HG03175 (cell line): ENCODE measurements around the gene DGKG.

ENCODE experiments used
- ATAC-seq: cut with Tn5 transposase; IDR thresholded peaks from one replicate; pipeline ENCODE4 v1.9.1; 2021; ENCODE audit warnings: mild to moderate bottlenecking, moderate library complexity; ENCODE audit not compliant: unreplicated experiment

DGKG gene

GRCh38 chr3:186281176-186281575, 80.9 kb downstream of the DGKG start:
- ATAC-seq: no peak

- ATAC-seq: no peak
These were observed 81.3 kb downstream of the DGKG start for GRCh38 chr3:186280737-186281136.

DNA sequence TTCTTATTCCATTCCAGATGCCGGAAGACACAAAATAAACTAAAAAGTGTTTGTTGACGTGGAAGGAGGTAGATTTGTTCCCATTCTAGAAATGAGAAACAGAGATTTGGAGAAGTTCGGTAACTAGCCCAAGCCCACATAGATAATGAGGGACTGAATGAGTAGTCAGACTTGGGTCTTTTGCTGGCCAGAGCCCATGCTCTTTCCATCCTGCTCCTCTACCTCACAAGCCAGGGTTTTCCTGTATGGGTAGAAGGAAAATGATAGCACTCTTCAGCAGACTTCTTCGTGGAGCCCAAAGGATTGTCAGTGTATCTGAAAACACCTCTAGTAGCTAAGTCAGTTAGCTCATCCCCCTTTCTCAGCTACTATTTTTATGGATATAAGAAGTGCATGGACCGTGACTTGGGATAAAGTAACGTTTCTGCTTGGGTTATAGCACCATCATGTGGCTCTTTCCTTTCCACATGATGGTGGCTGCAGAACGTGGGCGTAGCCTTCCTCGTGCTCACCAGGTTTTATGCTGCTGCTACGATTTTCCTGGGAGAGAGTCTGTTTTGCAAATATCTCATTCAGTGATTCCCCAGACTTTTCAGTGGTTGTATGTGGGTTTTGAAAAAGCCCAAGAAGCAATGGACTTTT, 84.6 kb downstream of the DGKG start:
- no peak for ATAC-seq

DNA sequence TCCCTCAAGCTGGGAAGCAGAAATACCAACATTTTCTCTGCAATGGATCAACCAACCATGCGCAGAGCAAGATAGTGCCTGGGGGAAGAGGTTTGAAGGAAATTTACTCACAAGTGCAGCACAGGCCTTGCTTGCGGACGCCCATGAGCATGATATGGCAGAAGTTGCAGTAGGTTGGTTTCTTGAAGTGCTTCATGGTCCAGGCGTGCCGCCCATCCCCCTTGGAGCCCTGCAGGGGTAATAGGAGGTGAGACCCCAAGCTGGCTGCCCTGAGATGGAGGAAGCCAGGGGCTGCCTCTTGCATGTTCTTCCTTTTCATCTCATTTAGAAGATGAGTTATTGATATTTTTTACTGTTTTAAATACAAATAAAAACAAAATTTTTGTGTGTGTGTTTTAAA, 86.6 kb downstream of the DGKG start:
- no peak for ATAC-seq

GRCh38 chr3:186273586-186273985, 88.4 kb downstream of the DGKG start:
- ATAC-seq: no peak

DNA sequence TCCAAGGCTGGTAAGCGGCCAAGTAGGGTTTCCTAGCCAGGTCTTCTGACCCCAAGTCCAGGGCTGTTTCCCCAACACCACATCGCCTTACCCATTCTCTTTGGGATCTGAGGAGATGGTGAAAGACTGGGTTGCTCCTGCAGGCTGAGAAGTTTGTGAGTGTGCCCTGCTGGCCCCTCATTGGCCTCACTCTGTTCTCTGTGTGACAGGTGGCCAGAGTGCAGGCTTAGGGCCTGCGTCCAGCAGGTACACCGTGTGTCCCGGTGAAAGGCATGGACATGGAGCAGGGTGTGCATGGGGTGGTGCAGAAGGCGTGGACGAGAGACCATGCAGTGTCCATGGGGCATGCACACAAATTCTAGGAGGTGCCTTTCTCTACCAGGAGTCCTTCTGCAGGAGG, 91.3 kb downstream of the DGKG start:
- ATAC-seq: no peak

DNA sequence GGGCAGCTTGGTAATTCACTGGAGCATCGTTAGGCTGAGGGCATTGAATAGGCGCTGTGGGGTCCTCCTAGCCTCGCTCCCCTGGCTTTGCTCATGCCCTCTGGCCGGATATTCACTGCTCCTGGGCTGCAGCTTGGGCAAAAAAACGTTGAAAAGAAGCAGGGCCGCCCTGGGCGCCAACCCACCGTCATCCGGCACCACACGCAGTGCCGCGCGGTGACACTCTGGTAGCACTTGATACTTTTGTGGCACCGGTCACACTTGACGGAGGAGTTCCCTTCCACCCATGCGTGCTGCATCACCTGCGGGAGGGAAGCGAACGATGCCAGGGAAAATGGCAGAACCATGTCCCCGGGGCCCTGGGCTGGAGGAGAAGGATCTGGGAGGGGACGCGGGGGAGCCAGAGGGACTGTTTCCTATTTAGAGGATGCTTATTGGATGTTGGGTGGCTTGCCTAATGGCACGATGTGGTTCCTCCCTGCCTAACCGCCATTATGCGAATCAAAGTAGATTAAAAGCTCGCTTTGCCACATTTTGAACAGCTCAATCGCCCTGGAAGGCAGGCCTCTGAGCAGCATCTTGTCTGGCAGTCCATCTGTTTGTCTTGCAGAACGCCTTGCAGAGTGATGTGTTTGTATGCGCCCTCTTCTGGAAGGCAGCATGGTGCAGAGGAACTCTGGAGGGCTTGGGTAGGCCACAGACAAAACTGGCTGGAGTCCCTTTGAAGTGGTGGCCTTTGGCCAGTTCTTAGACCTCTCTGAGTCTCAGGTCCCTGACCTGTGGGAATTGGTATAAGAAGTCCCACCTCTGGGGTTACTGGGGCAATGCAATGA, 93.2 kb downstream of the DGKG start:
- no peak for ATAC-seq

DNA sequence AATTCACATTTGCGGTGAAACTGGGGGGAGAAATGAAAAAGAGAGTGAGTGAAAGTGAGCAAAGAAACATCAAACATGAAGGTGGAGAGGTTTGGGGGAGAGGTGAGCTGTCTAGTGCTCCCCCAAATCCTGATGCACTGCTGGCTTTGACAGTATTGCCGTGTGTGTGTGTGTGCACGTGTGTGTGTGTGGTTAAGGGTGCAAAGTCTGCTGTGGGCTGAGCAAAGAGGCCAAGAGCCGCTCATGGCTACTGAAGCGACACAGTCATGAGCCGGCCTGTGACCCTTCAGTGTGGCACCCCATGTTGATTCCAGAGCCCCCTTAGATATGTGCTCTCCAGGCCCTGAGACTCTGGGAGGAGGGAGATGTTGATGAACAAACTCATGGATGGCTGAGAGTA, 94.3 kb downstream of the DGKG start:
- ATAC-seq: no peak

DNA sequence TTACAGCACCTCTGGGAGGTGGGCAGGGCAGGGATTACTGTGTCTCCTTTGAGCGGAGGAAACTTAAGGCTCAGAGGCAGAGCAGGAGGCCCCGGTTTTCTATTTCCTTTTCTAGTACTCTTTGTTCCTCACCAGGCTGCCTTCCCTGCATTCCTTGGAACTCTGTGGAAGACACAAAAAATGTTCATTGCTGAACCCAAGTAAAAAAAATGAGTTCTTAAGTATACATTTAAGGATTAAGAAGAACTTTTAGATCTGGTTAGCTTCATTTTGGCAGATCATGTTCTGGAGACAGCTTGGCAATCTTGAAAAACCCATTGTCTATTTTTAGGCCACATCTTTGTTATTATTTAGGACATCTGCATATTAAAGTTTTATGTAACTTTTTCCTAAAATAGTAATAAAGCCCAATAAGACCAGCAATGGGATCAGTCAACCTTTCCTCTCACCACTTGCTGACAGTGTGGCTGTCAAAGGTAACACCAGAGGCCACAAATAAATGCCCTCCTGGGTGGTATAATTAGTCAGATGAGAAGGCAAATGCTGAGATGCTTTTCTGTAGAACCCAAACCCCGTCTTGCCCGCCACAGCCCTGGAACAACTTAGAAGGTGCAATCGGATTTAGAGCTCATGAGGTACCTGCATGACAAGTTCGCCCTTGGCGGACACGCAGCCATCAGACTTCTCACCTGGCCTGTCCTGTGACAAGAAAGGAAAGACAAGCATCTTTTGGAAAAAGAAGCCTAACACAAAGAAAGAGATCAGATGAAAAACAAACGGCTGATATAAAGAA, 97.2 kb downstream of the DGKG start:
- no peak for ATAC-seq

DNA sequence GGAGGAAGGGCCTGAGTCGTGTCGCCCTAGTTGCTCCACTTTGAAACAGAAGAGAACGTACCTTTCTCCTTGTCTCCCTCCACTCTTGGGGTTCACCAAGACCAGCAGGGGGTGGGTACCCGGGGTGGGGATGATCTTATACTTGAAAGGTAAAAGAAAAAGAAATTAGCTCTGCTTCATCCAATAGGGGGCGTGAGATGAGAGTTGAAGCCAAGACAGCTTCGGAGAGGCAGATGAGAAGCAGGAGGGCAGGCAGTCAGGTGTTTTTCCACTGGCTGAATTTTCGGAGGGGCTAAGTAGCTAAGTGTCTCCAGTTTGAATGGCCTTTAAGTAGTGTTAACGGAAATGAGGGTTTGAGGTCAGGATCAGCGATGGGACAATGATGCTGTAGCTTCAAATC, 100.4 kb downstream of the DGKG start:
- ATAC-seq: no peak

DNA sequence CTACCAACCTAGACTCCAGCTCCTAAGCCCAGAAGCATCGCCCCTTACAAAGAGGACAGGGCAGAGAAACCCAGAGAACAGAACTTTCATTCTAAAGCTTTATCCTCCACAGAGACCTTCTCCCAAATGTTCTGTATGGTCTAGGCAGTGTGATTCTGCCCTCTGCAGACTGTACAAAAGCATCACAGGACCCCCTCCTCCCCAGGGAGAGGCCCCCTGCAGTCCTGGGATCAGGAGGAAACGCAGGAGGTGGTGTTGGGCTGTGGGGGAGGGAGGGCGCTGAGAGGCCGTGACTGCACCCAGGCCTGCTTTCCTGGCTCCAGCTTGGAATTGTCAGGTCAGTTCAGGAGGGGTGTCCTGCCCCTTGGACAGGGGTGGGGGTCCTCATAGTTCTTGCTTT, 101.3 kb downstream of the DGKG start:
- ATAC-seq: no peak

- peak; percentile 57 for ATAC-seq
These were observed 102.2 kb downstream of the DGKG start for GRCh38 chr3:186259612-186260383.

DNA sequence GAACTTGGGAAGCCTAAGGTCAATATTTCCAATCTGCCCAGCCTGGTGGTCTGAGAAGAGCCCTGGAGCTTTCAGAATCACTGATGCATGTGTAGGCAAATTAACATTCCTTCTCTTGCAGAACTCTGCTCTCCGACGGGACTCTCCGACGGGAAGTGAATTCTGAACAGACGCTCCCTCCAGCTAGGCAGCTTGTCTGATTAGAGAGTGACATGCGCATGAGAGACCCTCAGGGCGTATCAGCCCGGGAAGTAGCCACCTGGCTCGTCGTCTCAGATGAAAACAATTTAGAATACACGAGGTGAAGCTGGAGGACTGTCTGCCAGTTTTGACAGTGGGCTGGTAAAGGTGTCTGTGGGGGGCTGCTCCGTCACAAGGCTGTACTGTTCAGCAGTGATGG, 103.1 kb downstream of the DGKG start:
- no peak for ATAC-seq

- no peak for ATAC-seq
These were observed 104.2 kb downstream of the DGKG start for GRCh38 chr3:186257866-186258265.

GRCh38 chr3:186255703-186256331, 106.2 kb downstream of the DGKG start:
- ATAC-seq: peak; percentile 47

- ATAC-seq: peak; percentile 67
These were observed 107.1 kb downstream of the DGKG start for GRCh38 chr3:186254676-186255650.

- ATAC-seq: no peak
These were observed 110.0 kb downstream of the DGKG start for GRCh38 chr3:186251948-186252619.

DNA sequence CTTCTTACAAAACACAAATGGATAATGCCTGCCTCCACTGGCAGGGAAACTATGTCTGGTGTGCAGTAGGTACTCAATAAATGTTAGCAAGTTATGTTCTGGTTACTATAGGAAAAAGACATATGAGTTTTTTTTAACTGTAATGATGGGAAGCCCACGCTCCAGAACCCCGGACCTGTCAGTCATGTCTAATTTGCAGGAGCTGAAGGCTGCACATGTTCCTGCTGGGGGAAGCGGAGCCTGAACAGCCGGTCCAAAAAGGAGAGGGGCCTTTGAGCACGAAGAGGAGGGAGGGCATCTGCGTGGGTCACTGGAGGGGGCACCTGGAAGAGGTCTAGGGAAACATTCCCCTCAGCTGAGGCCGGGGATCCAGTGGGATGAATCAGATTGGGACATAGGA, 113.2 kb downstream of the DGKG start:
- no peak for ATAC-seq
